ENCODE results near the gene TNK1. TPM values are rescaled to one million over a fixed set of nuclear protein-coding genes. Genes with fewer than 3 reads are reported as not detected.

TNK1 gene
- total and polyA plus RNA-seq, 2 of the 8 experiments (the other 6 are each of a cell fraction or from before 2014, with no cell fraction given) = 7.6 to 9.5 TPM

DNA sequence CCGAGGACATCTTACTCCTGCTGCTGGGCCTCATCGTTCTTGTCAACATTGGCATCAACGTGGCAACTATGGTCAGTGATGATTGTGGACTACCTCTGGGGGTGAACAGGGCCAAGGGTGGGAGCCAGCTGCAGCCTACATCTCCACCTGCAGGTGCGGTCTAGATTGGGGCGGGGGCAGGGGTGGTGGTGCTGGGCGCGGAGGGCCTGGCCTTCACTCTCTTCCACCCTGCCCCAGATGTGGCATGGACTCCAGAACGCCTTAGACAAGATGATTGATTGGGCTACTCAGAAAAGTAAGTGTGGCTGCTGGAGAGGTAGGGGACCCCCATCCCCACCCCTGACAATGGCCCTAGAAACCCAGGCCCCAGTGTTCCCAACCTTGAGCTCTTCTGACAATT is 44.9 kb downstream of the TNK1 start (continued):
- TF ChIP-seq SIRT6 (IDR thresholded peaks at IDR 0.05; ENCODE audit: low read length) (no peak), TCF12 (IDR thresholded peaks at IDR 0.05; ENCODE audit: low read depth, low read length) (no peak), CTCF (IDR thresholded peaks at IDR 0.05; ENCODE audit: control extremely low read depth in 1 of 3, insufficient read depth in 1 of 3, low read depth in 1 of 3, low read length in 3 of 3) (no peak), SP4 (IDR thresholded peaks at IDR 0.05; ENCODE audit: low read length) (no peak), JUND (IDR thresholded peaks at IDR 0.05; ENCODE audit: low read length) (no peak), NANOG (IDR thresholded peaks at IDR 0.05; ENCODE audit: insufficient read depth, low read depth, low read length, poor library complexity, severe bottlenecking) (no peak), EGR1 (IDR thresholded peaks at IDR 0.05; ENCODE audit: borderline replicate concordance, low read depth, low read length) (no peak)
